ENCODE data around the gene FYN.
"Not testable (repeated sequence)": the region's sequence is repeated elsewhere in the genome, so short reads cannot be mapped to it uniquely, and the experiment has no call there.

Gene FYN

DNA sequence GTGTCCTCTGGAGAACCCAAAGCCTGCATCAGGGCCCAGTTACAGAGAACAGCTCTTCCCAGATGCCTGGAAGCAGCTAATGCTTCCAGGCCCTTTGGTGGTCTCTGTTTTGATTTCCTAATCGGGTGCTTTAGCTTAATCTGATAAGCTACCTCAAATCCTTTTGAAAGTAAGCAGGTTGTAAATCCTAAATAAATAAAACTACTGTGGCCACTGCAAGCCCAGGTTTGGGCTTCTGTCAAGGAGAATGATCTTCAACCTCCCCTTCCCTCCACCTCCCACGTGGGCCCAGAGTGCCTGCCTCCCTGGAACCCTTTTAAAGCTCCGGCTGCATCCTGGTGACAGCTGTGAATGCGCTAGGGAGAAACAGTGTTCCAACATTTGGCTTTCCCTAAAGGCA, 25.2 kb upstream of the FYN start:
- H3K4me3 ChIP-seq (replicated peaks; ENCODE audit: low read depth, low read length): no peak overlapping the region
- no peak for DNase-seq (ENCODE audit: extremely low read depth, low read depth)
- TF ChIP-seq, protein P1, sequence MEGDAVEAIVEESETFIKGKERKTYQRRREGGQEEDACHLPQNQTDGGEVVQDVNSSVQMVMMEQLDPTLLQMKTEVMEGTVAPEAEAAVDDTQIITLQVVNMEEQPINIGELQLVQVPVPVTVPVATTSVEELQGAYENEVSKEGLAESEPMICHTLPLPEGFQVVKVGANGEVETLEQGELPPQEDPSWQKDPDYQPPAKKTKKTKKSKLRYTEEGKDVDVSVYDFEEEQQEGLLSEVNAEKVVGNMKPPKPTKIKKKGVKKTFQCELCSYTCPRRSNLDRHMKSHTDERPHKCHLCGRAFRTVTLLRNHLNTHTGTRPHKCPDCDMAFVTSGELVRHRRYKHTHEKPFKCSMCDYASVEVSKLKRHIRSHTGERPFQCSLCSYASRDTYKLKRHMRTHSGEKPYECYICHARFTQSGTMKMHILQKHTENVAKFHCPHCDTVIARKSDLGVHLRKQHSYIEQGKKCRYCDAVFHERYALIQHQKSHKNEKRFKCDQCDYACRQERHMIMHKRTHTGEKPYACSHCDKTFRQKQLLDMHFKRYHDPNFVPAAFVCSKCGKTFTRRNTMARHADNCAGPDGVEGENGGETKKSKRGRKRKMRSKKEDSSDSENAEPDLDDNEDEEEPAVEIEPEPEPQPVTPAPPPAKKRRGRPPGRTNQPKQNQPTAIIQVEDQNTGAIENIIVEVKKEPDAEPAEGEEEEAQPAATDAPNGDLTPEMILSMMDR (IDR thresholded peaks at IDR 0.05; ENCODE audit: low read depth, low read length, missing control alignments): no peak

DNA sequence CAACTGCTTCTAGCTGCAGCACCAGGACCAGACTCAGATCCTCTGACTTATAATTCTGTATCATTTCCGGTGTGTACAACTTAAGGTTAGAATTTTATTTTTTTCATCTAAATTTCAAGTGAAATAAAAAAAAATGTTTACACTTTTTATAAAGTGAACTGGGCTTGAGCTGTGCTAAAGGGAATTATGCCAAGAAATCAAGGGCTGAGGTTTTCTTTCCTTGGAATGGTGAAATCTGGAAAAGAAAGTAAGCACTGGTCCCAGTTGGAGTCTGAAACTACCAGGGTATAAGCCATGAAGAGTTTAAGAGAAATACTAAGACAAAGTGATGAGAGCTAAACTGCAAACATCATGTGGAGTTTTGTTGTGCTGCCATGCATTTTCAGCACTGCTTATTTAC, 21.7 kb upstream of the FYN start:
- no peak overlapping the region for H3K4me3 ChIP-seq (replicated peaks; ENCODE audit: low read depth, low read length)
- TF ChIP-seq, protein P1 (IDR thresholded peaks at IDR 0.05; ENCODE audit: low read depth, low read length, missing control alignments): no peak
- no peak for DNase-seq (ENCODE audit: extremely low read depth, low read depth)

DNA sequence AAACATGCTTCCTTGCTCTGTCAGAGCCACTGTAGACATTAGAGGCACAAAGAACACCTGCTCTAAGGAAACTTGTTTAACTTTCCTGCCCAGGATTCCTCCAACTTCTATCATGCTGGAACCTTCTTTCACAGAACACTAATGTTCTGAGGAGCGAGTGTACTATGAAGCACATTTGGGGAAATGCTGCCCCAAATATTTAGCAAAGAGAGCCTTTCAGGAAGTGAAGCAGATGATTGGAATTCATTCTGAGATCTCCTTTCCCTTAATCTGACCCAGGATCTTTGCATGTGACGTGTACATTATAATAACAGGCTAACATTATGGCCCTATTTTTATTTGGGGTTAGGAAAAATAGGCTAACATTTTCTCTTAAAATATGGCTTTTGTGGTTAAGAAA, 21.0 kb upstream of the FYN start:
- TF ChIP-seq, protein P1 (IDR thresholded peaks at IDR 0.05; ENCODE audit: low read depth, low read length, missing control alignments): no peak
- DNase-seq (ENCODE audit: extremely low read depth, low read depth): peak; percentile 33
- no peak overlapping the region for H3K4me3 ChIP-seq (replicated peaks; ENCODE audit: low read depth, low read length)

DNA sequence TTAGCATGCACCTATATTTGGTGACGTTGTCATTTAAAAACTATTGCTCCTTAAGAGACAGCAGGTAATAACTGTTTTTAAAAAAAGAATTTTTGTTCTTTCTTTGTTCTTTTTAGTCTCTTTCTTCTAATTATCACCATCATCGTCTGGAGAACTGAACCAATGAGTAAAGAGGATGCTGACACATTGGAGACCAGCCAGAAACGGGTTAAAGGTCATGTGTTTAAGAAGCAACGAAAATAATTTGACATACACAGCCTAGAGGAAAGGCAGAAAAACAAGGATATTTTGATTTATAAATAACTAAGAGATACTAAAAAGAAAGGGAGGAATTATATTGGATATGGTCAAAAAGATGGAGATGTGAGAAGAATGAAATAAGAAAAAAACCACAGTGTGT, 19.2 kb upstream of the FYN start:
- TF ChIP-seq, protein P1 (IDR thresholded peaks at IDR 0.05; ENCODE audit: low read depth, low read length, missing control alignments): no peak
- H3K4me3 ChIP-seq (replicated peaks; ENCODE audit: low read depth, low read length): no peak overlapping the region
- no peak for DNase-seq (ENCODE audit: extremely low read depth, low read depth)

DNA sequence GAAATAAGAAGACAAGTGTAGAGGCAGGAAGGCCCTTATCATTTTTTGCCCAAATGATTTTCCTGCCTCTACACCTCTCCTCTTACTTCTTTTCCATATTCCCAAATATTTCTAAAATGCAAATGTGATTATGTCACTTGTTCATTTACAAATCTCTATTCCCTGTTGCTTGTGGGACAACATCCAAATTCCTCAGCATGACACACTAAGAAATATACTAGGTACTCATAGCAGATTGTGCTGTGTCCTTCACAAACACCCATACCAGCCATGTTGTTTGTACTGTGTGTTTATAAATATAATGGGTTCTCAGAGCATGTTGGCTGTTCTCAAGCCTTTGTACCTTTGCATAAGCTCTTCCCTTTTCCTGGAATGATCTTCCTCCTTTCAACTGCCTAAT, 17.7 kb upstream of the FYN start:
- no peak overlapping the region for H3K4me3 ChIP-seq (replicated peaks; ENCODE audit: low read depth, low read length)
- TF ChIP-seq, protein P1 (IDR thresholded peaks at IDR 0.05; ENCODE audit: low read depth, low read length, missing control alignments): no peak
- no peak for DNase-seq (ENCODE audit: extremely low read depth, low read depth)

DNA sequence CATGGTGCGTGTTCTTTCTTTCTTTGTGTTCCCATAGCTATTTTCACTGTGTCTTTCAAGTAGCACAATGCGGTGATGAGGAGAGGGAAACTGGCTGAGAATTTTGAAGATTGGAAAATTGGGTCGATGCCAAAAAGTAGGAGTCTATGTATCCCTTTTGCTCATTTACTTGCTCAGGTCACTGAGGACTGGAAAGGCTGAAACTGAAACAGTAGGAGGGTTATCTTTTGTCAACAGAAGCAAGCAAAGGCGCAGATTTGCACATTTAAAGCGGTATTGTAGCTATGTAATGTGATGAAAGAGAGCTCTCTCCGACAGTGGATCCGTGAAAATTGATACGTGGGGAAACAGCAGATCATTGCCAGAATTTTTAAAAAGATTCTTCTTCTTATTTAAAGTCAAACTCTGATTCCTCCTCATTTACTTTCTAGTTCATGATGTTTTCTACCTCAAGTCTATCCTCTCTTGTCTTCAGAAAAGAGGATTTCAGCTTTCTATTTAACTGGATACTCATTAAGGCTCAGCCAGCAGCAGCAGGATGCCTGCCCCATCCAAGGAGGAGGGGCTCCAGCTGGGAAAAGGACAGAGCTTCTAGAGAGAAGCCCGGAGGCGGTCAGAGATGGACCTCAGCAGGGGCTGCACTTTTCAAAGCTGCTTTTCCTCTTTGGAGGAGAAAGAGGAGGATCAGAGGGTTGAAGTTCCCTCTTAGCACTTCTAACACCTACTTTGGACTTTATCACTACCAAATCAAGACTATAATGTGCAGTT, 15.9 kb upstream of the FYN start:
- no peak overlapping the region for H3K4me3 ChIP-seq (replicated peaks; ENCODE audit: low read depth, low read length)
- no peak for DNase-seq (ENCODE audit: extremely low read depth, low read depth)
- TF ChIP-seq, protein P1 (IDR thresholded peaks at IDR 0.05; ENCODE audit: low read depth, low read length, missing control alignments): no peak

DNA sequence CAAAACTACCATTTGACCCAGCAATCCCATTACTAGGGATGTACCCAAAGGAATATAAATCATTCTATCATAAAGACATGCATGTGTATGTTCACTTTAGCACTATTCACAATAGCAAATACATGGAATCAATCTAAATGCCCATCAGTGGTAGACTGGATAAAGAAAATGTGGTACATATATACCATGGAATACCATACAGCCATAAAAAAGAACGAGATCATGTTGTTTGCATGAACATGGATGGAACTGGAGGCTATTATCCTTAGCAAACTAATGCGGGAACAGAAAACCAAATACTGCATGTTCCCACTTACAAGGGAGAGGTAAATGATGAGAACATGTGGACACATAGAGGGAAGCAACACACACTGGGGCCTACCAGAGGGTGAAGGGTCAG, 13.5 kb upstream of the FYN start:
- H3K4me3 ChIP-seq (replicated peaks; ENCODE audit: low read depth, low read length): not testable (repeated sequence)

More for the DNA sequence above, 13.5 kb upstream of the FYN start:
- not testable (repeated sequence) for DNase-seq (ENCODE audit: extremely low read depth, low read depth)
